Activated T-cell treated with anti-CD3 and anti-CD28 coated beads, Interleukin-2, amount 50 U/mL, for 24 hours (primary cell): ENCODE data around the gene JAZF1.

Experiments used
- DNase-seq: peaks from one replicate; pipeline ENCODE4 v3.0.0-alpha.2; 2020
- H3K27ac Mint-ChIP-seq: 2 replicates; pipeline ENCODE4 v1.8.0; 2020; ENCODE audit warnings: mild to moderate bottlenecking, mixed read lengths
- H3K27me3 Mint-ChIP-seq: 2 replicates; pipeline ENCODE4 v1.8.0; 2020; ENCODE audit warnings: mixed read lengths
- H3K36me3 Mint-ChIP-seq: 2 replicates; pipeline ENCODE4 v1.8.0; 2020; ENCODE audit warnings: low read depth, mixed read lengths
- H3K4me1 Mint-ChIP-seq: 2 replicates; pipeline ENCODE4 v1.8.0; 2020; ENCODE audit warnings: low read depth, mixed read lengths
- H3K4me3 Mint-ChIP-seq: 2 replicates; pipeline ENCODE4 v1.8.0; 2020; ENCODE audit warnings: mild to moderate bottlenecking, moderate library complexity, mixed read lengths
- H3K9me3 Mint-ChIP-seq: 2 replicates; pipeline ENCODE4 v1.8.0; 2020; ENCODE audit warnings: mixed read lengths

Gene JAZF1

GRCh38 chr7:28125431-28126409 lies 54.9 kb downstream of the JAZF1 start:
- Mint-ChIP-seq H3K36me3 (peaks cover 5% of the 10 kb centered on the region), H3K4me3 (no peak overlapping the region), H3K27ac (no peak overlapping the region), H3K4me1 (peaks cover 36% of the 10 kb centered on the region), H3K27me3 (no peaks in the 10 kb centered on the region), H3K9me3 (no peaks in the 10 kb centered on the region)
- DNase-seq, result no peak

GRCh38 chr7:28124413-28124812 lies 56.2 kb downstream of the JAZF1 start:
- Mint-ChIP-seq H3K4me3 (no peak overlapping the region), H3K4me1 (peaks cover 47% of the 10 kb centered on the region)

DNA sequence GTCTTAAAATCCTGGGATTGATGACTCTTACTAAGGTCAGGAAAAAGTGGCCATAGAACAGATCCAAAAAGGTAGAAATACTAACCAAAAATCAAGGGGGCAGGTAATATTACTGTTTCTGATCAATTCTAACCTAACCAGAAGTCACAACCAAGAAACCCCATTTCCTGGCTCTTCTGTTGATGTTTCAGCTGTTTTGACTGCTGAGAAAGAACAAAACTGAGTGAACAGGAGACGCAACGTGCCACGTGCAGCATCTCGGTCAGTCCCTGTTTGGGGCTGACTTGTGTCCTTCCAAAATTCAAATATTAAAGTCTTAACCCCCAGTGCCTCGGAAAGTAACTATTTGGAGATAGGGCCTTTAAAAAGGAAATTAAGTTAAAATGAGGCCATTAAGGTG lies 56.8 kb downstream of the JAZF1 start:
- Mint-ChIP-seq H3K4me3 (no peak overlapping the region), H3K36me3 (peaks cover 5% of the 10 kb centered on the region), H3K27me3 (no peaks in the 10 kb centered on the region), H3K4me1 (peaks cover 47% of the 10 kb centered on the region), H3K9me3 (no peaks in the 10 kb centered on the region), H3K27ac (no peak overlapping the region)
- no peak for DNase-seq

More at GRCh38 chr7:28124413-28124812, 56.2 kb downstream of the JAZF1 start:
- no peak overlapping the region for H3K27ac Mint-ChIP-seq
- H3K9me3 Mint-ChIP-seq, result no peaks in the 10 kb centered on the region
- DNase-seq, result no peak
- H3K36me3 Mint-ChIP-seq, result peaks cover 5% of the 10 kb centered on the region
- H3K27me3 Mint-ChIP-seq, result no peaks in the 10 kb centered on the region

- no peak overlapping the region for H3K27ac Mint-ChIP-seq
- H3K27me3 Mint-ChIP-seq, result no peaks in the 10 kb centered on the region
- no peaks in the 10 kb centered on the region for H3K9me3 Mint-ChIP-seq
- no peak for DNase-seq
- peaks cover 2% of the 10 kb centered on the region for H3K36me3 Mint-ChIP-seq
- H3K4me1 Mint-ChIP-seq, result peaks cover 44% of the 10 kb centered on the region
- H3K4me3 Mint-ChIP-seq, result no peak overlapping the region
Measured at GRCh38 chr7:28121496-28121895, 59.1 kb downstream of the JAZF1 start.

DNA sequence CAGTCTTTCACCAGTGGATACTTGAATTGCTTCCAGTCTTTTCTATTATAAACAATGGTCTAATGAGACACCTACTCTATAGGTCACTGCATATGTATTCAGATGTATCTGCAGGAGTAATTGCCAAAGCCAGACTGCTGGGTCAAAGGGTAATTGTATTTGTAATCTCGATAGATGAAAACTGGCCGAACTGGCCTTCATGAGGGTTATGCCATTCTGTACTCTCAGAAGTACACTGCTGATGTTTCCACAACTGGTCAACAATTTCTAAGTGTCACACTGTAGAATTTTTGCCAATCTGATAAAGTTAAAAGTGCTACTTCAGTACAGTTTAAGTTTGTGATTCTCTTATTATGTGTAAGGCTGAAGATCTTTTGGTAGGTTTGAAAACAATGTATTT lies 64.6 kb downstream of the JAZF1 start:
- no peak overlapping the region for H3K4me3 Mint-ChIP-seq
- H3K4me1 Mint-ChIP-seq, result peaks cover 16% of the 10 kb centered on the region
- no peaks in the 10 kb centered on the region for H3K36me3 Mint-ChIP-seq
- no peak overlapping the region for H3K27ac Mint-ChIP-seq
- DNase-seq, result no peak
- H3K9me3 Mint-ChIP-seq, result no peaks in the 10 kb centered on the region
- H3K27me3 Mint-ChIP-seq, result no peaks in the 10 kb centered on the region

DNA sequence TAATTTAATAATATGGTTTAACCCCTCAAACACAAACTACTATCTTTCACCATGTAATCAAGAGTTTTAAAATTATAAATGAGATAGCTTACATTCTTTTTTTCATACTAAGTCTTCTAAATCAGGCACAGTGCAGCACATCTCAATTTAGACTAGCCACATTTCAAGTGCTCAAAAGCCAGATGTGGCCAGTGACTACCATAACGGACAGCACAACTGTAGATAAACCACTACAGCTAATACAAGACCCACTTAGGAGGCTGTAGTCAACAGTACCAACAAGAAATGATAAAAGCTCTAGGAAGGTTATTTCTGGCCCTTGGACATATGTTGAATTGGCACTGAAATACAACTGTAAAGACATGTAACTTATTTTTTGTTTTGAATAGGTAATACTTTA lies 65.3 kb downstream of the JAZF1 start:
- no peak for DNase-seq
- Mint-ChIP-seq H3K27ac (no peak overlapping the region), H3K9me3 (no peaks in the 10 kb centered on the region), H3K4me3 (no peak overlapping the region), H3K27me3 (no peaks in the 10 kb centered on the region), H3K4me1 (peaks cover 13% of the 10 kb centered on the region), H3K36me3 (no peaks in the 10 kb centered on the region)

DNA sequence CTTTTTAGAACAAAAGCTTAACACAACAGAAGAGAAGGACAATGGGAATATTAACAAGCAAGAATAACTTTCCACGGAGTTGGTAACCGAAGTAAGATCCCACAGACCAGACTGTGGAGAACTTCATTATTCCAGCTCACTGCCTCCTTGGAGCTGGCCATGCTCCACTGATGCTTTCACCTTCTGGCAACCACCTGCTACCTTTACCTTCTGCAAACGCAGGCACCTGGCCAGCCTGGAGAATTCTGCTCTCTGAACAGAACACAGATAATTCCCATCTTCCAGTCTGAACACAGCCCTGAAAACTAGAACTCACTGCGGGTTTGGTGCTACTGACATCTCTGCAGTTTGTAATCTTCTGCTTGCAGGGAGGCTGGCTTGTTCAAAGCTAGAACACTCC lies 66.5 kb downstream of the JAZF1 start:
- no peak overlapping the region for H3K27ac Mint-ChIP-seq
- no peaks in the 10 kb centered on the region for H3K9me3 Mint-ChIP-seq
- no peaks in the 10 kb centered on the region for H3K27me3 Mint-ChIP-seq
- no peak for DNase-seq
- H3K4me1 Mint-ChIP-seq, result peaks cover 2% of the 10 kb centered on the region
- H3K36me3 Mint-ChIP-seq, result no peaks in the 10 kb centered on the region
- no peak overlapping the region for H3K4me3 Mint-ChIP-seq

- H3K27ac Mint-ChIP-seq, result no peak overlapping the region
- no peak overlapping the region for H3K4me3 Mint-ChIP-seq
- H3K27me3 Mint-ChIP-seq, result no peaks in the 10 kb centered on the region
- H3K4me1 Mint-ChIP-seq, result peaks cover 8% of the 10 kb centered on the region
- DNase-seq, result no peak
- no peaks in the 10 kb centered on the region for H3K9me3 Mint-ChIP-seq
- H3K36me3 Mint-ChIP-seq, result no peaks in the 10 kb centered on the region
Measured at GRCh38 chr7:28112883-28113540, 67.6 kb downstream of the JAZF1 start.

GRCh38 chr7:28112467-28112866 lies 68.1 kb downstream of the JAZF1 start:
- no peaks in the 10 kb centered on the region for H3K9me3 Mint-ChIP-seq
- peaks cover 8% of the 10 kb centered on the region for H3K4me1 Mint-ChIP-seq
- H3K4me3 Mint-ChIP-seq, result no peak overlapping the region
- DNase-seq, result no peak
- no peak overlapping the region for H3K27ac Mint-ChIP-seq
- no peaks in the 10 kb centered on the region for H3K36me3 Mint-ChIP-seq
- no peaks in the 10 kb centered on the region for H3K27me3 Mint-ChIP-seq

GRCh38 chr7:28112012-28112411 lies 68.6 kb downstream of the JAZF1 start:
- Mint-ChIP-seq H3K9me3 (no peaks in the 10 kb centered on the region), H3K4me1 (peaks cover 8% of the 10 kb centered on the region), H3K4me3 (no peak overlapping the region), H3K36me3 (no peaks in the 10 kb centered on the region), H3K27me3 (no peaks in the 10 kb centered on the region), H3K27ac (no peak overlapping the region)
- DNase-seq, result no peak

DNA sequence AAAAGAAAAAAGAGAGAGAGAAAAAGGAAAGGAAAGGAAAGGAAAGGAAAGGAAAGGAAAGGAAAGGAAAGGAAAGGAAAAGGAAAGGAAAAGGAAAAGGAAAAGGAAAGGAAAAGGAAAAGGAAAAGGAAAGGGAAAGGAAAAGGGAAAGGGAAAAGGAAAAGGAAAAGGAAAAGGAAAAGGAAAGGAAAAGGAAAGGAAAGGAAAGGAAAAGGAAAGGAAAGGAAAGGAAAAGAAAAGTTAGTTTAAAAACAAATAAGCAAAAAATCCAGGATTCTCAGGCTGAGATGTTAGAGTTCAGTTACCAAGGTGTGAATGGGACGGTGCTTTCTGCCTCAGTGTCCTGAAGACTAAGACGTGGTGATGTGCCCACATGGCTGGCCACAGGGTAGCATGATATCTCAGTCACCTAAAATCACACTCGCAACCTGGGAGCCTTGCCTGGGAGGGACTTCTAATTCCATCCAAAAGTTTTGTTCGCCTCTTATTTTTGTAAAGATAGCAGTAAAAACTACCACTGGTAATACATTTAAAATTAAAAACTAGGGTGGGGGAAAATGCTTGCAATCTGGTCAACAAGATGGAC lies 70.1 kb downstream of the JAZF1 start:
- H3K27ac Mint-ChIP-seq, result no peak overlapping the region
- no peak for DNase-seq
- H3K9me3 Mint-ChIP-seq, result no peaks in the 10 kb centered on the region
- H3K36me3 Mint-ChIP-seq, result no peaks in the 10 kb centered on the region
- H3K27me3 Mint-ChIP-seq, result no peaks in the 10 kb centered on the region
- H3K4me1 Mint-ChIP-seq, result peaks cover 8% of the 10 kb centered on the region
- H3K4me3 Mint-ChIP-seq, result no peak overlapping the region

GRCh38 chr7:28108747-28109146 lies 71.8 kb downstream of the JAZF1 start:
- no peaks in the 10 kb centered on the region for H3K27me3 Mint-ChIP-seq
- no peak overlapping the region for H3K27ac Mint-ChIP-seq
- DNase-seq, result no peak
- no peaks in the 10 kb centered on the region for H3K36me3 Mint-ChIP-seq
- no peaks in the 10 kb centered on the region for H3K9me3 Mint-ChIP-seq
- H3K4me3 Mint-ChIP-seq, result no peak overlapping the region
- peaks cover 8% of the 10 kb centered on the region for H3K4me1 Mint-ChIP-seq

- Mint-ChIP-seq H3K27ac (no peak overlapping the region), H3K4me3 (no peak overlapping the region), H3K4me1 (peaks cover 13% of the 10 kb centered on the region), H3K27me3 (no peaks in the 10 kb centered on the region), H3K9me3 (no peaks in the 10 kb centered on the region), H3K36me3 (no peaks in the 10 kb centered on the region)
- no peak for DNase-seq
Measured at GRCh38 chr7:28107960-28108359, 72.6 kb downstream of the JAZF1 start.

- Mint-ChIP-seq H3K9me3 (no peaks in the 10 kb centered on the region), H3K36me3 (peaks cover 2% of the 10 kb centered on the region), H3K4me1 (peaks cover 17% of the 10 kb centered on the region), H3K27me3 (no peaks in the 10 kb centered on the region), H3K27ac (no peak overlapping the region), H3K4me3 (no peak overlapping the region)
- DNase-seq, result no peak
Measured at GRCh38 chr7:28106321-28106829, 74.2 kb downstream of the JAZF1 start.

GRCh38 chr7:28105234-28105633 lies 75.4 kb downstream of the JAZF1 start:
- Mint-ChIP-seq H3K9me3 (no peaks in the 10 kb centered on the region), H3K27ac (no peak overlapping the region), H3K4me3 (no peak overlapping the region), H3K27me3 (no peaks in the 10 kb centered on the region), H3K36me3 (peaks cover 2% of the 10 kb centered on the region), H3K4me1 (peaks cover 17% of the 10 kb centered on the region)
- no peak for DNase-seq
